PC-3 (cell line): Measurements from ENCODE around the gene LCNL1. TPM values are rescaled to one million over a fixed set of nuclear protein-coding genes. Genes with fewer than 3 reads are reported as not detected.

ENCODE experiments used
- ATAC-seq: fragments of 200-7000 bp; cut with Tn5 transposase; 2 replicates; pipeline ENCODE4 v1.9.1; 2020; ENCODE audit warnings: mild to moderate bottlenecking, moderate library complexity
- BruUV-seq: library from RNA; stranded (reverse); fragments of 400-500 nt; replicated peaks from 2 replicates; lab custom pipeline; 2021; lab: Mats Ljungman, UMichigan
- CTCF ChIA-PET: fragments of 300-600 bp; sonication (Branson Sonifier 250); formaldehyde crosslinking; loops from one replicate; lab custom pipeline; 2022; ENCODE audit warnings: antibody characterized with exemption; lab: Charles Lee
- POLR2A ChIA-PET: fragments of 300-600 bp; sonication (Branson Sonifier 250); formaldehyde crosslinking; loops from one replicate; lab custom pipeline; 2022; ENCODE audit warnings: antibody characterized with exemption; ENCODE audit not compliant: unreplicated experiment; lab: Charles Lee
- DNase-seq: peaks from one replicate; pipeline ENCODE4 v3.0.0-alpha.2; 2015
- H2AFZ ChIP-seq: fragments of 300-600 bp; sonication (generic); 2 replicates; pipeline ENCODE4 v1.6.0; 2016; ENCODE audit warnings: antibody characterized with exemption, low read length
- H3F3A ChIP-seq: fragments of 300-600 bp; sonication (generic); one replicate; pipeline ENCODE4 v1.6.0; 2017; ENCODE audit warnings: antibody characterized with exemption, low read length, control low read depth, mild to moderate bottlenecking; ENCODE audit not compliant: unreplicated experiment
- H3K27ac ChIP-seq: fragments of 300-600 bp; sonication (generic); 2 replicates; pipeline ENCODE4 v1.5.1; 2016; ENCODE audit warnings: mild to moderate bottlenecking, low read length
- H3K27me3 ChIP-seq: fragments of 300-600 bp; sonication (generic); 2 replicates; pipeline ENCODE4 v1.6.1; 2016; ENCODE audit warnings: low read length, mixed read lengths
- H3K36me3 ChIP-seq: fragments of 300-600 bp; sonication (generic); 2 replicates; pipeline ENCODE4 v1.6.1; 2016; ENCODE audit warnings: low read depth, mixed run types, low read length, mixed read lengths
- H3K4me1 ChIP-seq: fragments of 300-600 bp; sonication (generic); 2 replicates; pipeline ENCODE4 v1.5.1; 2016; ENCODE audit warnings: low read length; ENCODE audit not compliant: insufficient read depth
- H3K4me2 ChIP-seq: fragments of 300-600 bp; sonication (generic); 2 replicates; pipeline ENCODE4 v1.6.0; 2016; ENCODE audit warnings: low read length
- H3K4me3 ChIP-seq: fragments of 300-600 bp; sonication (generic); 2 replicates; pipeline ENCODE4 v1.5.1; 2016; ENCODE audit warnings: mild to moderate bottlenecking, low read length, mixed read lengths
- H3K79me2 ChIP-seq: fragments of 300-600 bp; sonication (generic); 2 replicates; pipeline ENCODE4 v1.6.1; 2017; ENCODE audit warnings: low read length, mixed read lengths
- H3K9ac ChIP-seq: fragments of 300-600 bp; sonication (generic); 2 replicates; pipeline ENCODE4 v1.6.0; 2016; ENCODE audit warnings: mild to moderate bottlenecking, low read length
- H3K9me2 ChIP-seq: fragments of 300-600 bp; sonication (generic); replicated peaks from 2 replicates; pipeline ENCODE4 v1.6.1; 2016; ENCODE audit warnings: mixed run types, low read length, mixed read lengths
- H3K9me3 ChIP-seq: fragments of 300-600 bp; sonication (generic); 2 replicates; pipeline ENCODE4 v1.6.1; 2016; ENCODE audit warnings: low read length, mixed read lengths
- H4K20me1 ChIP-seq: fragments of 300-600 bp; sonication (generic); 2 replicates; pipeline ENCODE4 v1.6.1; 2016; ENCODE audit warnings: low read length, mixed read lengths
- EZH2 ChIP-seq: fragments of 300-600 bp; sonication (generic); IDR thresholded peaks from one replicate; pipeline ENCODE4 v1.6.1; 2017; ENCODE audit warnings: antibody characterized with exemption, mild to moderate bottlenecking, low read length; ENCODE audit not compliant: unreplicated experiment
- EZH2phosphoT487 ChIP-seq: fragments of 300-600 bp; sonication (generic); IDR thresholded peaks from 2 replicates; pipeline ENCODE4 v1.6.1; 2018; ENCODE audit warnings: mild to moderate bottlenecking, antibody characterized with exemption, low read length, borderline replicate concordance
- intact Hi-C: fragments of 100-400 bp; cut with micrococcal nuclease; formaldehyde crosslinking; loops from 2 replicates; pipeline ENCODE4 v1.9.0; 2023
- total RNA-seq: library from RNA; depleted of rRNA; stranded (reverse); fragments of >200 nt; gene quantifications from 2 replicates; pipeline ENCODE4 v1.2.3, GENCODE V29; 2014
- TF ChIP-seq, protein P1 (sequence below): fragments of 300-600 bp; sonication (generic); conservative IDR thresholded peaks from 2 replicates; pipeline ENCODE4 v1.5.1; 2017; ENCODE audit warnings: antibody characterized with exemption, low read depth, mild to moderate bottlenecking, low read length

The LCNL1 gene
- total RNA-seq, 1 experiment from 2014 or later, result not detected

DNA sequence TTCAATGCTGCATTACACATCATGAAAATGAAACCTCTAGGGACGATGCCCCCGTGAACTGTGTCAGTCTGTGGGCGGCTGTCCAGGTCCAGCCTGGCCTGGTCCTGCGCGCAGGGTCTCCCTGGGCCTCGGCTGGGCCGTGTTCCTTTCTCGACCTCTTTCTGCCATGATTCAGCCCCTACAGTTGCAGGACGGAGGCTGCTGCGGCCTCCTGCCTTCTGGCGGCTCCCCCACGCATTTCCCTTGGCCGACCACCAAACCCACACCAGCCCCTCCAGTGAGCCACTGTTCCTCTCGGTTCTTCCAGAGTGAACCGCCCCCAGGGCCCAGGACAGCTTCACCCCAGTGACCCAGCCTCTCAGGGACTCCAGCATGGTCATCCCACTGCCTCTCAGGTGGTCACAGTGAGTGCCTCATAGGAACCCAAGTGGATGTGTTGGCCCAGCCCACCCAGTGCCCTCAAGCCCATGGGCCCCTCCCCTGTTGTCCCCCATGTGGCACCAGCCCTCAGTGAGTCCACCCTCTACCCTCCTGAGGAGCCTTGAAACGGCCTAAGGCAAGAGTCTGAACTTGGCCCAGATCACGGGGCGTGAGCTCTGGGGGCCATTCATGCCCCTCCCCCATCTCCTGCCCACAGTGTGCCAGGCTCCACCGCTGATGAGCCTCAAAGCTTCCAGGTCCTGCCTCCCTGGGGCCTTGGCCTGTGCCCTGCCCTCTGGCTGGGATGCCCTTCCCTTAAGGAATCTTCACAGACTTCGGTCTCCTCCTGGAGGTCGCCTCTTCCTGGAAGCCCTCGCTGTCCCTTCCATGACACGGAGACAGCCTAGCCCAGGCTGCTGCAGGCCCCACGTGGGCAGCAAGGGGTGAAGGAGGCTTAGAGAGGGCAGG lies 23.6 kb downstream of the LCNL1 start:
- intact Hi-C loops, result no loop called here
- H3K4me2 ChIP-seq, result no peak overlapping the region
- H3K27ac ChIP-seq, result no peak overlapping the region
- H3K9ac ChIP-seq, result no peak overlapping the region
- no peaks in the 10 kb centered on the region for H3K27me3 ChIP-seq
- no peaks in the 10 kb centered on the region for H3F3A ChIP-seq
- H3K36me3 ChIP-seq, result no peaks in the 10 kb centered on the region
- ChIA-PET POLR2A (no interaction called here), CTCF (no interaction called here)
- DNase-seq, result no peak
- H3K9me3 ChIP-seq, result no peaks in the 10 kb centered on the region
- H4K20me1 ChIP-seq, result no peaks in the 10 kb centered on the region
- no peak for ATAC-seq
- H3K4me3 ChIP-seq, result no peak overlapping the region
- H2AFZ ChIP-seq, result no peak overlapping the region
- no peaks in the 10 kb centered on the region for H3K79me2 ChIP-seq
- no peaks in the 10 kb centered on the region for H3K4me1 ChIP-seq
- H3K9me2 ChIP-seq, result no peaks in the 10 kb centered on the region
- TF ChIP-seq EZH2, result no peak
- no peak for TF ChIP-seq EZH2phosphoT487
- TF ChIP-seq, protein P1, sequence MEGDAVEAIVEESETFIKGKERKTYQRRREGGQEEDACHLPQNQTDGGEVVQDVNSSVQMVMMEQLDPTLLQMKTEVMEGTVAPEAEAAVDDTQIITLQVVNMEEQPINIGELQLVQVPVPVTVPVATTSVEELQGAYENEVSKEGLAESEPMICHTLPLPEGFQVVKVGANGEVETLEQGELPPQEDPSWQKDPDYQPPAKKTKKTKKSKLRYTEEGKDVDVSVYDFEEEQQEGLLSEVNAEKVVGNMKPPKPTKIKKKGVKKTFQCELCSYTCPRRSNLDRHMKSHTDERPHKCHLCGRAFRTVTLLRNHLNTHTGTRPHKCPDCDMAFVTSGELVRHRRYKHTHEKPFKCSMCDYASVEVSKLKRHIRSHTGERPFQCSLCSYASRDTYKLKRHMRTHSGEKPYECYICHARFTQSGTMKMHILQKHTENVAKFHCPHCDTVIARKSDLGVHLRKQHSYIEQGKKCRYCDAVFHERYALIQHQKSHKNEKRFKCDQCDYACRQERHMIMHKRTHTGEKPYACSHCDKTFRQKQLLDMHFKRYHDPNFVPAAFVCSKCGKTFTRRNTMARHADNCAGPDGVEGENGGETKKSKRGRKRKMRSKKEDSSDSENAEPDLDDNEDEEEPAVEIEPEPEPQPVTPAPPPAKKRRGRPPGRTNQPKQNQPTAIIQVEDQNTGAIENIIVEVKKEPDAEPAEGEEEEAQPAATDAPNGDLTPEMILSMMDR, result no peak
- BruUV-seq, result no TSS peak

DNA sequence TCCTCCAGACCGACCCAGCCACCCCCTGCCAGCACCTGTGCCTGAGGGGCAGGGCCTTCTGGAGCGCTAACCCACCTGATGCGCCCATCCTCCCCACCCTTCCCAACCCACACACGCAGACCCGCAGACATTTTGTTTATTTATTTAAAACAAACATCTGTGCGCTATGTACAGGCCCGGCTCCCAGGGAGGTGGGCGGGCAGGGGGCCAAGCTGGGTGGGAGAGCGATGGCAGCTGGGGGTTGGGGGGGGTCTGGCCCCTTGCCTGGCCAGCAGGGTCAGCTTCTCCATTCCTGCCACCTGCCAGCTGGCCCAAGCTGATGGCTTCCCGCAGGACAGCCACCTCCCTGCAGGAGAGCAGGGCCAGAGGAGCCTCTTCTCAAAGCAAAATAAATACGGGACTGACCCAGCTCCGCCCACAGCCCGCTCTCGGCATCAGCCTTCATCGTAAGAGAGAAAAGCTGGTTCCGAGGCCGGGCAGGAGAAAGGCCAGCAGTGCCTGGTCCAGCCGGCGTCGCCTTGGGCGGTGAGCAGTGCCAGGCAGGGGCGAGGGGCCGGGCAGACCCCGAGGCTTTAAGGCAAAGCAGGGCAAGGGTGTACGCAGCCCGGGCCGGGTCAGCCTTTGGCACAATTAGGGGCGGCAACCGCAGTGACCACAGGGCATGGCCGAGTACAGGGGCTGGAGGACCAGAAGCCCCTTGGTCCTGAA lies 24.5 kb downstream of the LCNL1 start:
- no peaks in the 10 kb centered on the region for H3F3A ChIP-seq
- H4K20me1 ChIP-seq, result no peaks in the 10 kb centered on the region
- H3K36me3 ChIP-seq, result no peaks in the 10 kb centered on the region
- no TSS peak for BruUV-seq
- intact Hi-C loops, result no loop called here
- no peaks in the 10 kb centered on the region for H3K4me1 ChIP-seq
- DNase-seq, result no peak
- POLR2A ChIA-PET, result no interaction called here
- CTCF ChIA-PET, result no interaction called here
- H3K9me3 ChIP-seq, result no peaks in the 10 kb centered on the region
- H3K4me3 ChIP-seq, result no peak overlapping the region
- H3K79me2 ChIP-seq, result no peaks in the 10 kb centered on the region
- no peak overlapping the region for H2AFZ ChIP-seq
- H3K9ac ChIP-seq, result no peak overlapping the region
- TF ChIP-seq EZH2 (no peak), EZH2phosphoT487 (no peak)
- TF ChIP-seq, protein P1, result no peak
- H3K9me2 ChIP-seq, result no peaks in the 10 kb centered on the region
- H3K27ac ChIP-seq, result no peak overlapping the region
- no peak overlapping the region for H3K4me2 ChIP-seq
- no peaks in the 10 kb centered on the region for H3K27me3 ChIP-seq
- ATAC-seq, result no peak
